Measurements from ENCODE around the gene PDPK1.

PDPK1 gene

DNA sequence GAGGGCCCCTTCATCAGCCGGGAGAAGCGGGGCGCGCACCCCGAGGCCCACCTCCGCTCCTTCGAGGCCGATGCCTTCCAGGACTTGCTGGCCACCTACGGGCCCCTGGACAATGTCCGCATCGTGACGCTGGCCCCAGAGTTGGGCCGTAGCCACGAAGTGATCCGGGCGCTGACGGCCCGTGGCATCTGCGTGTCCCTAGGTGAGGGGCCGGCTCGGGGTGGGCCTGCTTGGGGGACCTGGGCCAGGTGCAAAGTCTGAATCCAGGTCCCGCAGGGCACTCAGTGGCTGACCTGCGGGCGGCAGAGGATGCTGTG lies 10.1 kb upstream of the PDPK1 start:
- ATAC-seq, result no peak
- TF ChIP-seq, protein P1, sequence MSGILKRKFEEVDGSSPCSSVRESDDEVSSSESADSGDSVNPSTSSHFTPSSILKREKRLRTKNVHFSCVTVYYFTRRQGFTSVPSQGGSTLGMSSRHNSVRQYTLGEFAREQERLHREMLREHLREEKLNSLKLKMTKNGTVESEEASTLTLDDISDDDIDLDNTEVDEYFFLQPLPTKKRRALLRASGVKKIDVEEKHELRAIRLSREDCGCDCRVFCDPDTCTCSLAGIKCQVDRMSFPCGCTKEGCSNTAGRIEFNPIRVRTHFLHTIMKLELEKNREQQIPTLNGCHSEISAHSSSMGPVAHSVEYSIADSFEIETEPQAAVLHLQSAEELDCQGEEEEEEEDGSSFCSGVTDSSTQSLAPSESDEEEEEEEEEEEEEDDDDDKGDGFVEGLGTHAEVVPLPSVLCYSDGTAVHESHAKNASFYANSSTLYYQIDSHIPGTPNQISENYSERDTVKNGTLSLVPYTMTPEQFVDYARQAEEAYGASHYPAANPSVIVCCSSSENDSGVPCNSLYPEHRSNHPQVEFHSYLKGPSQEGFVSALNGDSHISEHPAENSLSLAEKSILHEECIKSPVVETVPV (CRISPR knock-in tag; IDR thresholded peaks at IDR 0.05), result no peak
- no peak for TF ChIP-seq ZFP30 (CRISPR knock-in tag; IDR thresholded peaks at IDR 0.05)
- TF ChIP-seq, protein P2, sequence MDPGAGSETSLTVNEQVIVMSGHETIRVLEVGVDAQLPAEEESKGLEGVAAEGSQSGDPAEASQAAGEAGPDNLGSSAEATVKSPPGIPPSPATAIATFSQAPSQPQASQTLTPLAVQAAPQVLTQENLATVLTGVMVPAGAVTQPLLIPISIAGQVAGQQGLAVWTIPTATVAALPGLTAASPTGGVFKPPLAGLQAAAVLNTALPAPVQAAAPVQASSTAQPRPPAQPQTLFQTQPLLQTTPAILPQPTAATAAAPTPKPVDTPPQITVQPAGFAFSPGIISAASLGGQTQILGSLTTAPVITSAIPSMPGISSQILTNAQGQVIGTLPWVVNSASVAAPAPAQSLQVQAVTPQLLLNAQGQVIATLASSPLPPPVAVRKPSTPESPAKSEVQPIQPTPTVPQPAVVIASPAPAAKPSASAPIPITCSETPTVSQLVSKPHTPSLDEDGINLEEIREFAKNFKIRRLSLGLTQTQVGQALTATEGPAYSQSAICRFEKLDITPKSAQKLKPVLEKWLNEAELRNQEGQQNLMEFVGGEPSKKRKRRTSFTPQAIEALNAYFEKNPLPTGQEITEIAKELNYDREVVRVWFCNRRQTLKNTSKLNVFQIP (CRISPR knock-in tag; IDR thresholded peaks at IDR 0.05; ENCODE audit: borderline replicate concordance, low read depth), result no peak
- TF ChIP-seq, protein P3, sequence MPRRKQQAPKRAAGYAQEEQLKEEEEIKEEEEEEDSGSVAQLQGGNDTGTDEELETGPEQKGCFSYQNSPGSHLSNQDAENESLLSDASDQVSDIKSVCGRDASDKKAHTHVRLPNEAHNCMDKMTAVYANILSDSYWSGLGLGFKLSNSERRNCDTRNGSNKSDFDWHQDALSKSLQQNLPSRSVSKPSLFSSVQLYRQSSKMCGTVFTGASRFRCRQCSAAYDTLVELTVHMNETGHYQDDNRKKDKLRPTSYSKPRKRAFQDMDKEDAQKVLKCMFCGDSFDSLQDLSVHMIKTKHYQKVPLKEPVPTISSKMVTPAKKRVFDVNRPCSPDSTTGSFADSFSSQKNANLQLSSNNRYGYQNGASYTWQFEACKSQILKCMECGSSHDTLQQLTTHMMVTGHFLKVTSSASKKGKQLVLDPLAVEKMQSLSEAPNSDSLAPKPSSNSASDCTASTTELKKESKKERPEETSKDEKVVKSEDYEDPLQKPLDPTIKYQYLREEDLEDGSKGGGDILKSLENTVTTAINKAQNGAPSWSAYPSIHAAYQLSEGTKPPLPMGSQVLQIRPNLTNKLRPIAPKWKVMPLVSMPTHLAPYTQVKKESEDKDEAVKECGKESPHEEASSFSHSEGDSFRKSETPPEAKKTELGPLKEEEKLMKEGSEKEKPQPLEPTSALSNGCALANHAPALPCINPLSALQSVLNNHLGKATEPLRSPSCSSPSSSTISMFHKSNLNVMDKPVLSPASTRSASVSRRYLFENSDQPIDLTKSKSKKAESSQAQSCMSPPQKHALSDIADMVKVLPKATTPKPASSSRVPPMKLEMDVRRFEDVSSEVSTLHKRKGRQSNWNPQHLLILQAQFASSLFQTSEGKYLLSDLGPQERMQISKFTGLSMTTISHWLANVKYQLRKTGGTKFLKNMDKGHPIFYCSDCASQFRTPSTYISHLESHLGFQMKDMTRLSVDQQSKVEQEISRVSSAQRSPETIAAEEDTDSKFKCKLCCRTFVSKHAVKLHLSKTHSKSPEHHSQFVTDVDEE (CRISPR knock-in tag; IDR thresholded peaks at IDR 0.05), result no peak
- TF ChIP-seq, protein P4, sequence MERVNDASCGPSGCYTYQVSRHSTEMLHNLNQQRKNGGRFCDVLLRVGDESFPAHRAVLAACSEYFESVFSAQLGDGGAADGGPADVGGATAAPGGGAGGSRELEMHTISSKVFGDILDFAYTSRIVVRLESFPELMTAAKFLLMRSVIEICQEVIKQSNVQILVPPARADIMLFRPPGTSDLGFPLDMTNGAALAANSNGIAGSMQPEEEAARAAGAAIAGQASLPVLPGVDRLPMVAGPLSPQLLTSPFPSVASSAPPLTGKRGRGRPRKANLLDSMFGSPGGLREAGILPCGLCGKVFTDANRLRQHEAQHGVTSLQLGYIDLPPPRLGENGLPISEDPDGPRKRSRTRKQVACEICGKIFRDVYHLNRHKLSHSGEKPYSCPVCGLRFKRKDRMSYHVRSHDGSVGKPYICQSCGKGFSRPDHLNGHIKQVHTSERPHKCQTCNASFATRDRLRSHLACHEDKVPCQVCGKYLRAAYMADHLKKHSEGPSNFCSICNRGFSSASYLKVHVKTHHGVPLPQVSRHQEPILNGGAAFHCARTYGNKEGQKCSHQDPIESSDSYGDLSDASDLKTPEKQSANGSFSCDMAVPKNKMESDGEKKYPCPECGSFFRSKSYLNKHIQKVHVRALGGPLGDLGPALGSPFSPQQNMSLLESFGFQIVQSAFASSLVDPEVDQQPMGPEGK (CRISPR knock-in tag; IDR thresholded peaks at IDR 0.05; ENCODE audit: borderline replicate concordance), result no peak
- no peak for TF ChIP-seq ARNTL (CRISPR knock-in tag; IDR thresholded peaks at IDR 0.05; ENCODE audit: borderline replicate concordance, low read depth)
- no peak for TF ChIP-seq ZNF70 (CRISPR knock-in tag; IDR thresholded peaks at IDR 0.05)
- TF ChIP-seq RARB (CRISPR knock-in tag; IDR thresholded peaks at IDR 0.05), result no peak
- no peak for TF ChIP-seq ZFP3 (CRISPR knock-in tag; IDR thresholded peaks at IDR 0.05)
- no peak for TF ChIP-seq BACH2 (CRISPR knock-in tag; IDR thresholded peaks at IDR 0.05; ENCODE audit: borderline replicate concordance)
- TF ChIP-seq PPARA (CRISPR knock-in tag; IDR thresholded peaks at IDR 0.05; ENCODE audit: borderline replicate concordance), result no peak
- TF ChIP-seq TCF4 (CRISPR knock-in tag; IDR thresholded peaks at IDR 0.05; ENCODE audit: borderline replicate concordance), result no peak
- TF ChIP-seq ISL1 (CRISPR knock-in tag; IDR thresholded peaks at IDR 0.05), result no peak
- no peak for TF ChIP-seq ZNF565 (CRISPR knock-in tag; conservative IDR thresholded peaks at IDR 0.05; ENCODE audit: low read depth)
- no peak for TF ChIP-seq OSR1 (CRISPR knock-in tag; IDR thresholded peaks at IDR 0.05)
- TF ChIP-seq ZNF8 (CRISPR knock-in tag; IDR thresholded peaks at IDR 0.05), result no peak
- TF ChIP-seq, protein P5, sequence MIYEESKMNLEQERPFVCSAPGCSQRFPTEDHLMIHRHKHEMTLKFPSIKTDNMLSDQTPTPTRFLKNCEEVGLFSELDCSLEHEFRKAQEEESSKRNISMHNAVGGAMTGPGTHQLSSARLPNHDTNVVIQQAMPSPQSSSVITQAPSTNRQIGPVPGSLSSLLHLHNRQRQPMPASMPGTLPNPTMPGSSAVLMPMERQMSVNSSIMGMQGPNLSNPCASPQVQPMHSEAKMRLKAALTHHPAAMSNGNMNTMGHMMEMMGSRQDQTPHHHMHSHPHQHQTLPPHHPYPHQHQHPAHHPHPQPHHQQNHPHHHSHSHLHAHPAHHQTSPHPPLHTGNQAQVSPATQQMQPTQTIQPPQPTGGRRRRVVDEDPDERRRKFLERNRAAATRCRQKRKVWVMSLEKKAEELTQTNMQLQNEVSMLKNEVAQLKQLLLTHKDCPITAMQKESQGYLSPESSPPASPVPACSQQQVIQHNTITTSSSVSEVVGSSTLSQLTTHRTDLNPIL (CRISPR knock-in tag; IDR thresholded peaks at IDR 0.05; ENCODE audit: low read depth), result no peak
- no peak for TF ChIP-seq TOX (CRISPR knock-in tag; IDR thresholded peaks at IDR 0.05; ENCODE audit: borderline replicate concordance)
- TF ChIP-seq ZC3H10 (CRISPR knock-in tag; IDR thresholded peaks at IDR 0.05), result no peak

DNA sequence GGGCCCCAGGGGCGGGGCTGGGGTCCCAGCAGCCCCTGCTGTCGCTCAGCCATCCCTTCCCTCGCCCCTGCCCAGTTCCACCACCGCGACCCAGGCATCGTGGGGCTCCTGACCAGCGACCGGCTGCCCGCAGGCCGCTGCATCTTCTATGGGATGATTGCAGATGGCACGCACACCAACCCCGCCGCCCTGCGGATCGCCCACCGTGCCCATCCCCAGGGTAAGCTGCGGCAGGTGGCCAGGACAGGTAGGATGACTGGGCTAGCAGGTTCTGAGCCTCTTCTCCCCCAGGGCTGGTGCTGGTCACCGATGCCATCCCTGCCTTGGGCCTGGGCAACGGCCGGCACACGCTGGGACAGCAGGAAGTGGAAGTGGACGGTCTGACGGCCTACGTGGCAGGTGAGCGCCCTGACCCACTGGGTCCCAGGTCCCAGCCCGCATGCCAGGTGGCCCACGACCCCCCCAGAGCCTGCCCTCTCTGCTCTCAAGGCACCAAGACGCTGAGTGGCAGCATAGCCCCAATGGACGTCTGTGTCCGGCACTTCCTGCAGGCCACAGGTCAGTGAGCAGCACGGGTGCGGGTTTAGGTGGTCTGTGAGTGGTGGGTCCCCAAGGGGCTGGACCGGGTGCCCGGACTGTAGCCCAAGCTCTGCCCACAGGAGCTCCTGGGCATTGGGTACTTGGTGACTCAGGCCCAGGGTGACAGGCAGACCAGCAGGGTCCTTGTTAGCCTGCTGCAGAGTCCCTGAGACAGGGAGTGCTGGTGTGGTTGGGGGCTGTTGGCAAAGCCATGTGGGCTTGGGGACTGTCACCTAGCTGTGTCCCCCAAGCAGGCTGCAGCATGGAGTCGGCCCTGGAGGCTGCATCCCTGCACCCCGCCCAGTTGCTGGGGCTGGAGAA lies 9.4 kb upstream of the PDPK1 start:
- no peak for ATAC-seq
- TF ChIP-seq, protein P2 (CRISPR knock-in tag; IDR thresholded peaks at IDR 0.05; ENCODE audit: borderline replicate concordance, low read depth), result no peak
- TF ChIP-seq, protein P3 (CRISPR knock-in tag; IDR thresholded peaks at IDR 0.05), result no peak
- TF ChIP-seq ZNF565 (CRISPR knock-in tag; conservative IDR thresholded peaks at IDR 0.05; ENCODE audit: low read depth) (no peak), TOX (CRISPR knock-in tag; IDR thresholded peaks at IDR 0.05; ENCODE audit: borderline replicate concordance) (no peak), PPARA (CRISPR knock-in tag; IDR thresholded peaks at IDR 0.05; ENCODE audit: borderline replicate concordance) (no peak), GLIS3 (CRISPR knock-in tag; IDR thresholded peaks at IDR 0.05) (no peak), ZNF8 (CRISPR knock-in tag; IDR thresholded peaks at IDR 0.05) (no peak), TCF4 (CRISPR knock-in tag; IDR thresholded peaks at IDR 0.05; ENCODE audit: borderline replicate concordance) (no peak), ESRRG (CRISPR knock-in tag; IDR thresholded peaks at IDR 0.05) (no peak), ZNF70 (CRISPR knock-in tag; IDR thresholded peaks at IDR 0.05) (no peak), ZFP3 (CRISPR knock-in tag; IDR thresholded peaks at IDR 0.05) (no peak), OSR1 (CRISPR knock-in tag; IDR thresholded peaks at IDR 0.05) (no peak), ARNTL (CRISPR knock-in tag; IDR thresholded peaks at IDR 0.05; ENCODE audit: borderline replicate concordance, low read depth) (no peak), RARB (CRISPR knock-in tag; IDR thresholded peaks at IDR 0.05) (no peak)
- TF ChIP-seq, protein P4 (CRISPR knock-in tag; IDR thresholded peaks at IDR 0.05; ENCODE audit: borderline replicate concordance), result no peak
